HepG2 (cell line): ENCODE results near the gene DOCK4. TPM values are rescaled to one million over a fixed set of nuclear protein-coding genes. Genes with fewer than 3 reads are reported as not detected.

Source experiments
- ATAC-seq: fragments of 200-7000 bp; cut with Tn5 transposase; 3 replicates; pipeline ENCODE4 v1.9.1; 2020; ENCODE audit warnings: mild to moderate bottlenecking, moderate library complexity
- BruUV-seq: library from RNA; stranded (reverse); fragments of 400-500 nt; replicated peaks from 2 replicates; lab custom pipeline; 2021; lab: Mats Ljungman, UMichigan
- CTCF ChIA-PET: fragments of 300-600 bp; formaldehyde crosslinking; extraction: SDS; loops from one replicate; lab custom pipeline; 2021; ENCODE audit warnings: low total read pairs, inconsistent platforms, low intra/inter-chr PET ratio; lab: Yijun Ruan, JAX
- POLR2A ChIA-PET: fragments of 350-600 bp; sonication (Branson Sonifier 250); formaldehyde crosslinking; loops from one replicate; lab custom pipeline; 2020; ENCODE audit warnings: antibody characterized with exemption, inconsistent platforms; lab: Yijun Ruan, JAX
- DNase-seq: peaks from one replicate; pipeline ENCODE4 v3.0.0-alpha.2; 2015; ENCODE audit warnings: low spot score
- FAIRE-seq: peaks from 3 replicates; lab custom pipeline; 2011; peaks lifted over from hg19 to GRCh38; lab: Jason Lieb, UNC
- H2AFZ ChIP-seq: one replicate; pipeline ENCODE4 v1.6.1; 2011; ENCODE audit warnings: low read length, inconsistent platforms
- H3K27ac ChIP-seq: fragments of 300-600 bp; 3 replicates; pipeline ENCODE4 v1.8.0; 2011; ENCODE audit warnings: mixed run types, mild to moderate bottlenecking, mixed read lengths, low read length, inconsistent platforms; ENCODE audit not compliant: insufficient read depth; ENCODE audit errors: extremely low read length
- H3K27me3 ChIP-seq, 2 experiments: fragments of 200-600 bp in 1 of 2; 2 replicates in 1 of 2; 3 replicates in 1 of 2; pipeline versions ENCODE4 v1.6.0 to v1.8.0; 2011; ENCODE audit warnings: low read length in 2 of 2, mild to moderate bottlenecking in 2 of 2, moderate library complexity in 2 of 2, inconsistent platforms in 1 of 2; ENCODE audit not compliant: insufficient read depth in 2 of 2, control insufficient read depth in 1 of 2
- H3K36me3 ChIP-seq, 2 experiments: fragments of 200-600 bp in 1 of 2; replicated peaks in 1 of 2; 2 replicates in 1 of 2; 3 replicates in 1 of 2; pipeline versions ENCODE4 v1.5.1 to v1.8.0; 2011; ENCODE audit warnings: low read length in 2 of 2, inconsistent platforms in 1 of 2; ENCODE audit not compliant: insufficient read depth in 2 of 2, control insufficient read depth in 1 of 2
- H3K4me1 ChIP-seq: 2 replicates; pipeline ENCODE4 v1.5.1; 2012; ENCODE audit warnings: low read length, inconsistent platforms; ENCODE audit not compliant: insufficient read depth
- H3K4me2 ChIP-seq: 2 replicates; pipeline ENCODE4 v1.6.0; 2011; ENCODE audit warnings: low read depth, low read length, inconsistent platforms
- H3K4me3 ChIP-seq, 3 experiments: fragments of 200-600 bp in 1 of 3; sonication (generic), shearing (Covaris generic) in 1 of 3; replicated peaks in 1 of 3; 2 replicates each; pipeline ENCODE4 v1.5.1; 2011 to 2016; ENCODE audit warnings: low read length in 3 of 3, inconsistent platforms in 2 of 3, low read depth in 2 of 3, mild to moderate bottlenecking in 2 of 3, control low read depth in 1 of 3, mixed read lengths in 1 of 3; ENCODE audit not compliant: insufficient read depth in 1 of 3
- H3K79me2 ChIP-seq: one replicate; pipeline ENCODE4 v1.6.1; 2011; ENCODE audit warnings: low read length, inconsistent platforms; ENCODE audit not compliant: insufficient read depth
- H3K9ac ChIP-seq: 2 replicates; pipeline ENCODE4 v1.6.0; 2011; ENCODE audit warnings: mild to moderate bottlenecking, low read depth, low read length, inconsistent platforms; ENCODE audit not compliant: insufficient read depth
- H3K9me3 ChIP-seq: 2 replicates; pipeline ENCODE4 v1.5.1; 2012; ENCODE audit warnings: mild to moderate bottlenecking, low read length
- H4K20me1 ChIP-seq: 2 replicates; pipeline ENCODE4 v1.6.0; 2011; ENCODE audit warnings: inconsistent platforms, mild to moderate bottlenecking, low read length, moderate library complexity; ENCODE audit not compliant: insufficient read depth
- CCDC6 ChIP-seq: sonication (generic); formaldehyde crosslinking; IDR thresholded peaks from 2 replicates; pipeline ENCODE4 v1.8.1; 2022; ENCODE audit warnings: mild to moderate bottlenecking, missing genetic modification reagents, moderate library complexity
- EEA1 ChIP-seq: sonication (generic); formaldehyde crosslinking; IDR thresholded peaks from 2 replicates; pipeline ENCODE4 v1.5.1; 2020; ENCODE audit warnings: mild to moderate bottlenecking, missing genetic modification reagents, borderline replicate concordance
- GPN1 ChIP-seq: sonication (generic); formaldehyde crosslinking; IDR thresholded peaks from 2 replicates; pipeline ENCODE4 v1.5.1; 2020; ENCODE audit warnings: missing genetic modification reagents, borderline replicate concordance
- KMT2B ChIP-seq: IDR thresholded peaks from 2 replicates; pipeline ENCODE4 v1.6.1; 2016; ENCODE audit warnings: missing genetic modification reagents, missing compliant biosample characterization
- NBN ChIP-seq: fragments of 450-650 bp; conservative IDR thresholded peaks from 2 replicates; pipeline ENCODE4 v1.6.1; 2017
- NFE2L2 ChIP-seq: fragments of 150-350 bp; IDR thresholded peaks from 2 replicates; pipeline ENCODE4 v1.6.1; 2014; ENCODE audit warnings: low read length
- TRAFD1 ChIP-seq: sonication (generic); formaldehyde crosslinking; IDR thresholded peaks from 2 replicates; pipeline ENCODE4 v1.5.1; 2020; ENCODE audit warnings: missing genetic modification reagents, mild to moderate bottlenecking, borderline replicate concordance
- ZNF263 ChIP-seq: sonication (generic); formaldehyde crosslinking; IDR thresholded peaks from 2 replicates; pipeline ENCODE4 v1.4.0; 2020; ENCODE audit warnings: missing genetic modification reagents
- ZNF335 ChIP-seq: sonication (generic); formaldehyde crosslinking; IDR thresholded peaks from 2 replicates; pipeline ENCODE4 v1.4.0; 2020; ENCODE audit warnings: missing genetic modification reagents
- ZNF609 ChIP-seq: sonication (generic); formaldehyde crosslinking; IDR thresholded peaks from 2 replicates; pipeline ENCODE4 v1.4.0; 2020; ENCODE audit warnings: mild to moderate bottlenecking, missing genetic modification reagents, borderline replicate concordance
- ZSCAN21 ChIP-seq: sonication (generic); formaldehyde crosslinking; IDR thresholded peaks from 2 replicates; pipeline ENCODE4 v1.8.0; 2022; ENCODE audit warnings: mild to moderate bottlenecking, missing genetic modification reagents, moderate library complexity, borderline replicate concordance
- WGBS: methylation state at CpG from one replicate; pipeline ENCODE4 v1.1.6; 2017; ENCODE audit warnings: low lambda C conversion rate; 5-methylcytosine and 5-hydroxymethylcytosine counted together
- in situ Hi-C: cut with HindIII; loops from 2 replicates; pipeline ENCODE4 v1.10.0; 2017; ENCODE audit warnings: low pct_unique_long_range_greater_than_20kb; ENCODE audit not compliant: extremely low pct_ligation_motif_present
- intact Hi-C: fragments of 100-400 bp; cut with micrococcal nuclease; formaldehyde crosslinking; loops from one replicate; pipeline ENCODE4 v1.10.0; 2022; ENCODE audit not compliant: unreplicated experiment
- polyA plus RNA-seq, 8 experiments: library from polyadenylated mRNA; depleted of rRNA in 3 of 8; stranded (reverse) in 7 of 8; unstranded in 1 of 8; fragments of >200 nt; fragmentation: Illumina TruSeq in 4 of 8; extraction: Trizol in 4 of 8; gene quantifications; 2 replicates each; pipeline versions ENCODE4 v1.2.1 to v1.2.3, GENCODE V29; 2011 to 2016; ENCODE audit warnings: low read depth in 4 of 8, missing spikeins in 1 of 8, mixed read lengths in 1 of 8; ENCODE audit not compliant: insufficient read depth in 1 of 8
- total RNA-seq, 5 experiments: library from RNA; depleted of rRNA; stranded (reverse); fragments of >200 nt; fragmentation: Illumina TruSeq; extraction: Trizol; gene quantifications; 2 replicates each; pipeline ENCODE4 v1.2.3, GENCODE V29; 2016; ENCODE audit warnings: low read depth in 1 of 5

Gene DOCK4
- total and polyA plus RNA-seq, 2 of the 13 experiments (the other 11 are each of a cell fraction or from before 2014, with no cell fraction given): 13.5 to 17.4 TPM

- Histone ChIP-seq H3K36me3 (no peaks in the 10 kb centered on the region), H4K20me1 (no peaks in the 10 kb centered on the region), H2AFZ (no peak overlapping the region), H3K27me3 (no peaks in the 10 kb centered on the region), H3K79me2 (peaks cover 24% of the 10 kb centered on the region), H3K4me1 (peaks cover 45% of the 10 kb centered on the region), H3K27ac (no peak overlapping the region), H3K4me2 (no peak overlapping the region), H3K9me3 (no peaks in the 10 kb centered on the region), H3K9ac (no peak overlapping the region), H3K4me3 (no peak overlapping the region)
- TF ChIP-seq KMT2B (CRISPR knock-in tag) (no peak), GPN1 (CRISPR knock-in tag) (no peak), NFE2L2 (0 out of 2 replicates have a peak, but pooled peaks have one; percentile 10)
- in situ Hi-C loops: no loop called here
- ChIA-PET POLR2A (no interaction called here), CTCF (no interaction called here)
- FAIRE-seq (no peak), ATAC-seq (no peak), DNase-seq (no peak)
- no TSS peak for BruUV-seq
- intact Hi-C loops: no loop called here
- WGBS: 91% methylated on average over 10 of the region's 10 CpGs
Measured at GRCh38 chr7:112130729-112131410, 75.3 kb downstream of the DOCK4 start.

- FAIRE-seq (no peak), DNase-seq (peak; percentile 48), ATAC-seq (peak; percentile 79)
- in situ Hi-C loops: no loop called here
- Histone ChIP-seq H3K4me2 (peak overlapping the region; percentile 48), H3K9me3 (no peaks in the 10 kb centered on the region), H3K4me1 (peaks cover 53% of the 10 kb centered on the region), H3K79me2 (peaks cover 26% of the 10 kb centered on the region), H3K4me3 (no peak overlapping the region), H3K27me3 (no peaks in the 10 kb centered on the region), H2AFZ (no peak overlapping the region), H4K20me1 (no peaks in the 10 kb centered on the region), H3K36me3 (no peaks in the 10 kb centered on the region), H3K9ac (no peak overlapping the region), H3K27ac (peak overlapping the region; percentile 20)
- CTCF ChIA-PET: no interaction called here
- intact Hi-C loops: no loop called here
- 26% methylated on average over 5 of the region's 5 CpGs for WGBS
- BruUV-seq: no TSS peak
- POLR2A ChIA-PET: no interaction called here
- TF ChIP-seq NBN (no peak), ZNF263 (CRISPR knock-in tag) (peak; percentile 72), ZNF335 (CRISPR knock-in tag) (0 out of 2 replicates have a peak, but pooled peaks have one; percentile 25), CCDC6 (CRISPR knock-in tag) (no peak), EEA1 (CRISPR knock-in tag) (no peak), TRAFD1 (no peak), ZSCAN21 (no peak; the same call in 1 of the 2 replicates), ZNF609 (no peak)
Measured at GRCh38 chr7:112129655-112130323, 76.4 kb downstream of the DOCK4 start.
